H1 (cell line): ENCODE data around the gene TMCC1. TPM values are rescaled to one million over a fixed set of nuclear protein-coding genes. Genes with fewer than 3 reads are reported as not detected.

Experiments
- CTCF ChIA-PET: fragments of 300-600 bp; sonication (Branson Sonifier 250); formaldehyde crosslinking; loops from one replicate; lab custom pipeline; 2021; ENCODE audit not compliant: partially characterized antibody; lab: Charles Lee
- POLR2A ChIA-PET: fragments of 300-600 bp; sonication (Branson Sonifier 250); formaldehyde crosslinking; loops from one replicate; lab custom pipeline; 2021; ENCODE audit warnings: inconsistent platforms; ENCODE audit not compliant: partially characterized antibody; lab: Charles Lee
- DNase-seq, 2 experiments: peaks; one replicate each; pipeline versions ENCODE4 v3.0.0 to v3.0.0-alpha.2; 2010 to 2022; ENCODE audit warnings: low spot score in 2 of 2, low read depth in 1 of 2, mixed read lengths in 1 of 2
- FAIRE-seq: peaks from 2 replicates; lab custom pipeline; 2011; peaks lifted over from hg19 to GRCh38; lab: Jason Lieb, UNC
- H2AFZ ChIP-seq: 2 replicates; pipeline ENCODE4 v1.8.1; 2012; ENCODE audit warnings: low read length, inconsistent platforms
- H2AK5ac ChIP-seq: 2 replicates; pipeline ENCODE4 v1.6.1; 2013; ENCODE audit warnings: low read depth, low read length
- H2BK120ac ChIP-seq: replicated peaks from 2 replicates; pipeline ENCODE3; 2013; ENCODE audit warnings: low read depth, low read length, inconsistent platforms
- H2BK12ac ChIP-seq: 2 replicates; pipeline ENCODE4 v1.6.1; 2013; ENCODE audit warnings: low read depth, low read length
- H2BK15ac ChIP-seq: 2 replicates; pipeline ENCODE4 v1.6.1; 2013; ENCODE audit warnings: low read length
- H2BK20ac ChIP-seq: 2 replicates; pipeline ENCODE4 v1.6.1; 2013; ENCODE audit warnings: low read length
- H2BK5ac ChIP-seq: 2 replicates; pipeline ENCODE4 v1.6.1; 2013; ENCODE audit warnings: low read depth, low read length
- H3K14ac ChIP-seq: 2 replicates; pipeline ENCODE4 v1.6.1; 2013; ENCODE audit warnings: inconsistent platforms; ENCODE audit not compliant: insufficient read length
- H3K18ac ChIP-seq: 2 replicates; pipeline ENCODE4 v1.6.1; 2013; ENCODE audit warnings: low read length; ENCODE audit errors: extremely low read depth
- H3K23ac ChIP-seq: 2 replicates; pipeline ENCODE4 v1.6.1; 2013; ENCODE audit warnings: inconsistent platforms; ENCODE audit not compliant: insufficient read length
- H3K23me2 ChIP-seq: 2 replicates; pipeline ENCODE4 v1.6.1; 2013; ENCODE audit warnings: low read depth, low read length
- H3K27ac ChIP-seq: 2 replicates; pipeline ENCODE4 v1.6.1; 2011; ENCODE audit warnings: low read depth, low read length, inconsistent platforms
- H3K27me3 ChIP-seq, 4 experiments: replicated peaks in 1 of 4; 1 replicate in 1 of 4; 2 replicates in 3 of 4; pipeline versions ENCODE4 v1.6.1 to v1.8.1; 2011 to 2013; ENCODE audit warnings: low read length in 3 of 4, mild to moderate bottlenecking in 3 of 4, inconsistent platforms in 2 of 4, mixed read lengths in 2 of 4, moderate library complexity in 1 of 4; ENCODE audit not compliant: control insufficient read depth in 3 of 4, insufficient read depth in 3 of 4; ENCODE audit errors: extremely low read depth in 1 of 4
- H3K36me3 ChIP-seq, 4 experiments: 2 replicates each; pipeline versions ENCODE4 v1.6.1 to v1.8.1; 2011 to 2013; ENCODE audit warnings: mild to moderate bottlenecking in 4 of 4, low read length in 3 of 4, moderate library complexity in 2 of 4, control low read depth in 1 of 4, inconsistent platforms in 1 of 4; ENCODE audit not compliant: insufficient read depth in 4 of 4, control insufficient read depth in 2 of 4
- H3K4ac ChIP-seq: replicated peaks from 2 replicates; pipeline ENCODE3; 2013; ENCODE audit warnings: low read length, low read depth, mixed read lengths, inconsistent platforms; ENCODE audit not compliant: insufficient read length
- H3K4me1 ChIP-seq, 4 experiments: replicated peaks in 1 of 4; 1 replicate in 1 of 4; 2 replicates in 3 of 4; pipeline versions ENCODE4 v1.6.1 to v1.8.1; 2011 to 2013; ENCODE audit warnings: low read length in 3 of 4, inconsistent platforms in 2 of 4, mixed read lengths in 1 of 4; ENCODE audit not compliant: insufficient read depth in 4 of 4, control insufficient read depth in 3 of 4
- H3K4me2 ChIP-seq, 2 experiments: 2 replicates each; pipeline versions ENCODE4 v1.6.1 to v1.8.1; 2011 to 2013; ENCODE audit warnings: low read depth in 2 of 2, low read length in 2 of 2, control low read depth in 1 of 2, inconsistent platforms in 1 of 2, mild to moderate bottlenecking in 1 of 2; ENCODE audit not compliant: insufficient read depth in 1 of 2
- H3K4me3 ChIP-seq, 4 experiments: fragments of 200-600, 300-600 bp in 1 of 4; sonication (generic), shearing (Covaris generic), sonication (Bioruptor Twin) in 1 of 4; 2 replicates each; pipeline versions ENCODE4 v1.5.1 to v1.8.1; 2011 to 2016; ENCODE audit warnings: low read length in 4 of 4, low read depth in 3 of 4, control low read depth in 2 of 4, inconsistent platforms in 2 of 4, mild to moderate bottlenecking in 2 of 4, mixed read lengths in 1 of 4, moderate library complexity in 1 of 4; ENCODE audit not compliant: insufficient read depth in 2 of 4; ENCODE audit errors: extremely low read depth in 1 of 4
- H3K56ac ChIP-seq: replicated peaks from 2 replicates; pipeline ENCODE3; 2013; ENCODE audit warnings: low read depth, mild to moderate bottlenecking, mixed read lengths, low read length, inconsistent platforms; ENCODE audit not compliant: insufficient read length
- H3K79me1 ChIP-seq: 2 replicates; pipeline ENCODE4 v1.6.1; 2013; ENCODE audit warnings: low read depth, low read length, control low read depth
- H3K79me2 ChIP-seq, 2 experiments: 2 replicates each; pipeline versions ENCODE4 v1.6.1 to v1.8.1; 2012 to 2013; ENCODE audit warnings: low read length in 2 of 2, mild to moderate bottlenecking in 2 of 2, inconsistent platforms in 1 of 2; ENCODE audit not compliant: insufficient read depth in 2 of 2, control insufficient read depth in 1 of 2
- H3K9ac ChIP-seq, 4 experiments: replicated peaks in 1 of 4; 1 replicate in 1 of 4; 2 replicates in 3 of 4; pipeline versions ENCODE4 v1.6.1 to v1.8.1; 2011 to 2013; ENCODE audit warnings: low read depth in 3 of 4, low read length in 3 of 4, control low read depth in 2 of 4, mild to moderate bottlenecking in 2 of 4, moderate library complexity in 2 of 4, inconsistent platforms in 1 of 4; ENCODE audit errors: extremely low read depth in 1 of 4
- H3K9me3 ChIP-seq, 2 experiments: 2 replicates each; pipeline versions ENCODE4 v1.6.1 to v1.8.1; 2012 to 2013; ENCODE audit warnings: mild to moderate bottlenecking in 2 of 2, moderate library complexity in 2 of 2, control low read depth in 1 of 2, inconsistent platforms in 1 of 2, low read depth in 1 of 2, low read length in 1 of 2, mixed read lengths in 1 of 2; ENCODE audit not compliant: insufficient read depth in 2 of 2
- H4K20me1 ChIP-seq, 2 experiments: replicated peaks in 1 of 2; 2 replicates each; pipeline versions ENCODE3 to v1.8.1; 2011 to 2013; ENCODE audit warnings: inconsistent platforms in 2 of 2, low read length in 2 of 2, mild to moderate bottlenecking in 1 of 2; ENCODE audit not compliant: insufficient read depth in 2 of 2, control insufficient read depth in 1 of 2
- H4K5ac ChIP-seq: 2 replicates; pipeline ENCODE4 v1.6.1; 2013; ENCODE audit warnings: low read length, low read depth, mixed read lengths, inconsistent platforms; ENCODE audit not compliant: insufficient read length
- H4K8ac ChIP-seq: 2 replicates; pipeline ENCODE4 v1.8.0; 2013; ENCODE audit warnings: mild to moderate bottlenecking, moderate library complexity, low read length, inconsistent platforms; ENCODE audit not compliant: insufficient read depth; ENCODE audit errors: extremely low read depth
- H4K91ac ChIP-seq: replicated peaks from 2 replicates; pipeline ENCODE3; 2013; ENCODE audit warnings: low read length, mixed read lengths, inconsistent platforms; ENCODE audit not compliant: insufficient read length
- CBX5 ChIP-seq: fragments of 300-800, 300-1000 bp; sonication (generic); IDR thresholded peaks from 2 replicates; pipeline ENCODE4 v1.7.1; 2016; ENCODE audit warnings: antibody characterized with exemption, low read length, low read depth
- WGBS, 2 experiments: shearing (Covaris generic) in 1 of 2; methylation state at CpG; one replicate each; pipeline versions ENCODE4 v1.1.6 to v1.1.7; 2013 to 2015; ENCODE audit warnings: low lambda C conversion rate in 2 of 2, mixed read lengths in 2 of 2, inconsistent platforms in 1 of 2, low coverage in 1 of 2, missing lambda C conversion rate in 1 of 2; ENCODE audit not compliant: insufficient replicate concordance in 2 of 2, insufficient coverage in 1 of 2, insufficient read length in 1 of 2; ENCODE audit errors: extremely low coverage in 1 of 2, missing lambda C conversion rate in 1 of 2; 5-methylcytosine and 5-hydroxymethylcytosine counted together
- polyA plus RNA-seq, 7 experiments: library from polyadenylated mRNA; depleted of rRNA in 3 of 7; stranded (reverse) in 5 of 7; unstranded in 2 of 7; fragments of >200 nt in 5 of 7; fragments of 200-250 nt in 2 of 7; gene quantifications; 1 replicate in 5 of 7; 2 replicates in 1 of 7; 4 replicates in 1 of 7; pipeline versions ENCODE4 v1.2.1 to v1.2.3, GENCODE V29; 2011 to 2013; ENCODE audit warnings: missing spikeins in 2 of 7, mixed read lengths in 2 of 7
- total RNA-seq: library from RNA; stranded (reverse); fragmentation: NEBNext Ultra II Directional; extraction: Animal tissue kit (Norgen Biotek cat#: 25700); gene quantifications from 2 replicates; pipeline ENCODE4 v1.2.1, GENCODE V29; 2021

TMCC1 gene
- total and polyA plus RNA-seq, 2 of the 8 experiments (the other 6 are each of a cell fraction or from before 2014, with no cell fraction given) = 10.4 to 27.1 TPM

DNA sequence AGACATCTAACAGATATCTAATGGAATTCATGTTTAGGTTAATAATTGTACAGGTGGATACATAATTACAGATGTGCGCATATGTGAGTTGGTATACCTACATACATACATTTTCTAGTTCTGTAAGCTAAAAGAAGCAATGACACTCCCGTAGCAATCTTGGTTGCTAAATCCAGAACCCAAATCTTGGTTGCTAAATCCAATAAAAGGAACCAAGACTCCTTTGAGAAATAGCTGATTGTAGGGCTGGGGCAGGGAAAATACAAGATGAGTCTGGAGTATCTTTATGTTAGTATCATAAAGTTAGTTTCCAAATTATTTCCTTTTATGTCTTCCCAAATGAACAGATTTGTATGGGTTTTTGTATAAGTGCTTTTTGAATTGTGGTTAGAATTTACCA is 135.2 kb downstream of the TMCC1 start:
- no peaks in the 10 kb centered on the region for H3K4me1 ChIP-seq
- no peaks in the 10 kb centered on the region for H3K27me3 ChIP-seq
- no peak overlapping the region for H3K4ac ChIP-seq
- no peak overlapping the region for H4K91ac ChIP-seq
- H2AFZ ChIP-seq = no peak overlapping the region
- no peaks in the 10 kb centered on the region for H3K79me2 ChIP-seq
- DNase-seq (no peak), FAIRE-seq (no peak)
- H3K56ac ChIP-seq = no peak overlapping the region
- H3K9me3 ChIP-seq = no peaks in the 10 kb centered on the region
- H3K4me3 ChIP-seq = no peak overlapping the region
- 98% methylated on average over 2 of the region's 2 CpGs; no CpG with 5 or more reads in 1 of the 2 experiments for WGBS, 2 experiments
- no peak overlapping the region for H2BK120ac ChIP-seq
- no peak overlapping the region for H2BK12ac ChIP-seq
- no peak overlapping the region for H3K9ac ChIP-seq
- H3K36me3 ChIP-seq = no peaks in the 10 kb centered on the region
- no peak overlapping the region for H2BK20ac ChIP-seq
- POLR2A ChIA-PET = no interaction called here
- H3K79me1 ChIP-seq = no peaks in the 10 kb centered on the region; the same call in 1 of the 2 replicates
- no peak overlapping the region for H3K14ac ChIP-seq
- H3K18ac ChIP-seq = no peak overlapping the region
- H2BK15ac ChIP-seq = no peak overlapping the region
- H4K8ac ChIP-seq = no peak overlapping the region
- no peak overlapping the region for H2BK5ac ChIP-seq
- no peaks in the 10 kb centered on the region for H4K20me1 ChIP-seq
- no peak overlapping the region for H2AK5ac ChIP-seq
- H3K23me2 ChIP-seq = no peaks in the 10 kb centered on the region
- CTCF ChIA-PET = interaction anchor here (0.7 kb wide), 1 partner anchor 17 kb away, joined by 3 read pairs; no protein-coding TSS in a partner anchor
- no peak overlapping the region for H3K23ac ChIP-seq
- no peak overlapping the region for H4K5ac ChIP-seq
- no peak overlapping the region for H3K4me2 ChIP-seq
- no peak overlapping the region for H3K27ac ChIP-seq
- TF ChIP-seq CBX5 = no peak
